Gastroesophageal sphincter (tissue), 4 donors: Measurements from ENCODE around the gene PDRG1. TPM values are rescaled to one million over a fixed set of nuclear protein-coding genes. Genes with fewer than 3 reads are reported as not detected.

ENCODE experiments used
- ATAC-seq: fragments of 150-250 bp; one replicate; pipeline ENCODE4 v1.9.1; 2016; ENCODE audit warnings: mild to moderate bottlenecking, moderate library complexity
- H3K27ac ChIP-seq, 4 donors: fragments of 200-600 bp; sonication (generic) in 3 of 4; 1 replicate in 3 of 4; 2 replicates in 1 of 4; pipeline ENCODE4 v1.5.1; 2016 to 2019
- H3K27me3 ChIP-seq: fragments of 200-600 bp; sonication (generic); one replicate; pipeline ENCODE4 v1.5.1; 2019
- H3K36me3 ChIP-seq, 2 donors: fragments of 200-600 bp; sonication (generic); one replicate each; pipeline ENCODE4 v1.5.1; 2019; ENCODE audit warnings: control low read depth in 1 of 2
- H3K4me1 ChIP-seq, 3 donors: fragments of 200-600 bp; sonication (generic); 1 replicate in 2 of 3; 2 replicates in 1 of 3; pipeline ENCODE4 v1.5.1; 2016 to 2019; ENCODE audit warnings: control low read depth in 2 of 3
- H3K4me3 ChIP-seq, 2 donors: fragments of 200-600 bp; sonication (generic); one replicate each; pipeline ENCODE4 v1.5.1; 2019; ENCODE audit warnings: mild to moderate bottlenecking in 1 of 2, moderate library complexity in 1 of 2
- H3K9me3 ChIP-seq, 3 donors: fragments of 200-600 bp; sonication (generic); one replicate each; pipeline ENCODE4 v1.5.1; 2017 to 2019; ENCODE audit warnings: control low read depth in 2 of 3
- CTCF ChIP-seq, 4 experiments: fragments of 200-600 bp in 2 of 4; fragments of 450-650 bp in 2 of 4; sonication (generic) in 1 of 4; IDR thresholded peaks; one replicate each; pipeline ENCODE4 v1.5.1; 2017 to 2019; ENCODE audit warnings: antibody characterized with exemption in 4 of 4, mild to moderate bottlenecking in 2 of 4, moderate library complexity in 2 of 4
- EP300 ChIP-seq: sonication (generic); formaldehyde crosslinking; IDR thresholded peaks from one replicate; pipeline ENCODE4 v1.6.1; 2017; ENCODE audit warnings: antibody characterized with exemption, mild to moderate bottlenecking
- POLR2A ChIP-seq, 2 donors: fragments of 450-650 bp; IDR thresholded peaks; one replicate each; pipeline ENCODE4 v1.6.1; 2017; ENCODE audit warnings: antibody characterized with exemption in 2 of 2, mild to moderate bottlenecking in 2 of 2, moderate library complexity in 1 of 2
- POLR2AphosphoS5 ChIP-seq: sonication (generic); formaldehyde crosslinking; IDR thresholded peaks from one replicate; pipeline ENCODE4 v1.6.1; 2017; ENCODE audit warnings: antibody characterized with exemption
- WGBS, 2 donors: methylation state at CpG; one replicate each; pipeline ENCODE4 v1.1.5; 2018; ENCODE audit warnings: low coverage in 1 of 2; 5-methylcytosine and 5-hydroxymethylcytosine counted together
- total RNA-seq, 4 donors: library from RNA; depleted of rRNA; stranded (reverse); fragments of >200 nt; gene quantifications; one replicate each; pipeline ENCODE4 v1.1.0, GENCODE V29; 2016

PDRG1 gene
- total RNA-seq, 4 donors from 2014 or later: 10.5 to 11.2 (median 11.0) TPM

GRCh38 chr20:31991339-31991705 is 39.5 kb upstream of the PDRG1 start:
- ATAC-seq: no peak
- 29 to 60% methylated on average over 1 of the region's 1 CpG for WGBS, 2 donors
- H3K36me3 ChIP-seq: no peaks in the 10 kb centered on the region
- peaks cover 0 to 6% (median 0%) of the 10 kb centered on the region in 3 donors for H3K4me1 ChIP-seq
- no peak for TF ChIP-seq POLR2A (IDR thresholded peaks at IDR 0.05)
- no peak for TF ChIP-seq CTCF (IDR thresholded peaks at IDR 0.05)
- TF ChIP-seq EP300: no peak
- no peak for TF ChIP-seq POLR2AphosphoS5
- no peaks in the 10 kb centered on the region for H3K9me3 ChIP-seq
- H3K4me3 ChIP-seq: no peak overlapping the region
- H3K27ac ChIP-seq: no peak overlapping the region
- peaks cover 28% of the 10 kb centered on the region for H3K27me3 ChIP-seq

- peaks cover 22% of the 10 kb centered on the region for H3K27me3 ChIP-seq
- peaks cover 0 to 6% (median 0%) of the 10 kb centered on the region in 3 donors for H3K4me1 ChIP-seq
- H3K27ac ChIP-seq: no peak overlapping the region
- no peaks in the 10 kb centered on the region for H3K36me3 ChIP-seq
- H3K4me3 ChIP-seq: no peak overlapping the region
- TF ChIP-seq EP300: no peak
- TF ChIP-seq POLR2A (IDR thresholded peaks at IDR 0.05): no peak
- no peak for TF ChIP-seq POLR2AphosphoS5
- TF ChIP-seq CTCF (IDR thresholded peaks at IDR 0.05): no peak
- WGBS, 2 donors: 36 to 45% methylated on average over 3 to 5 of the region's 6 CpGs
- H3K9me3 ChIP-seq: no peaks in the 10 kb centered on the region
- no peak for ATAC-seq
Measured at GRCh38 chr20:31990641-31991338, 38.9 kb upstream of the PDRG1 start.

- Histone ChIP-seq H3K27ac (no peak overlapping the region), H3K9me3 (no peaks in the 10 kb centered on the region), H3K36me3 (no peaks in the 10 kb centered on the region), H3K4me1 (no peaks in the 10 kb centered on the region), H3K27me3 (peaks cover 6% of the 10 kb centered on the region), H3K4me3 (no peak overlapping the region)
- no peak for ATAC-seq
- WGBS, 2 donors: 37 to 58% methylated on average over 1 to 6 of the region's 8 CpGs
- no peak for TF ChIP-seq CTCF (IDR thresholded peaks at IDR 0.05)
- TF ChIP-seq EP300: no peak
Measured at GRCh38 chr20:31989030-31989645, 37.3 kb upstream of the PDRG1 start.

GRCh38 chr20:31988430-31989015 is 36.7 kb upstream of the PDRG1 start:
- Histone ChIP-seq H3K4me3 (no peak overlapping the region), H3K27ac (no peak overlapping the region), H3K4me1 (no peaks in the 10 kb centered on the region), H3K27me3 (peaks cover 5% of the 10 kb centered on the region), H3K36me3 (no peaks in the 10 kb centered on the region), H3K9me3 (no peaks in the 10 kb centered on the region)
- no peak for ATAC-seq
- TF ChIP-seq POLR2A (IDR thresholded peaks at IDR 0.05) (no peak), POLR2AphosphoS5 (no peak), EP300 (no peak), CTCF (IDR thresholded peaks at IDR 0.05) (no peak)
- WGBS, 2 donors: 52 to 69% methylated on average over 2 to 5 of the region's 5 CpGs

- no peaks in the 10 kb centered on the region for H3K4me1 ChIP-seq
- no peak for TF ChIP-seq POLR2AphosphoS5
- TF ChIP-seq EP300: no peak
- no peak for TF ChIP-seq CTCF (IDR thresholded peaks at IDR 0.05)
- TF ChIP-seq POLR2A (IDR thresholded peaks at IDR 0.05): no peak
- no peaks in the 10 kb centered on the region for H3K9me3 ChIP-seq
- no peak overlapping the region for H3K4me3 ChIP-seq
- H3K36me3 ChIP-seq: no peaks in the 10 kb centered on the region
- H3K27me3 ChIP-seq: peaks cover 6% of the 10 kb centered on the region
- H3K27ac ChIP-seq: no peak overlapping the region
- WGBS, 2 donors: 30 to 86% methylated on average over 1 of the region's 1 CpG
- no peak for ATAC-seq
Measured at GRCh38 chr20:31987744-31988143, 35.9 kb upstream of the PDRG1 start.
